ENCODE results near the gene ARRDC1.
"Not testable (repeated sequence)": the region's sequence is repeated elsewhere in the genome, so short reads cannot be mapped to it uniquely, and the experiment has no call there.

Gene ARRDC1

GRCh38 chr9:137613738-137614523, 8.4 kb downstream of the ARRDC1 start:
- DNase-seq, result no peak

- DNase-seq, result no peak
Measured at GRCh38 chr9:137614631-137615386, 9.3 kb downstream of the ARRDC1 start.

- no peak for DNase-seq
Measured at GRCh38 chr9:137615387-137615871, 9.9 kb downstream of the ARRDC1 start.

- peak; percentile 83 to 90 (median 87) for DNase-seq
Measured at GRCh38 chr9:137618105-137619067, 12.9 kb downstream of the ARRDC1 start, which contains the start of gene EHMT1. TSS of gene EHMT1 (plus strand) at chr9:137619005. CDS start at chr9:137619029, 24 bp downstream.

GRCh38 chr9:137619240-137620047, 14.0 kb downstream of the ARRDC1 start:
- DNase-seq, result peak in 2 of 5 experiments; percentile 10 to 40

- DNase-seq, result no peak
Measured at GRCh38 chr9:137620048-137620405, 14.5 kb downstream of the ARRDC1 start.

GRCh38 chr9:137620581-137620980, 15.1 kb downstream of the ARRDC1 start:
- no peak for DNase-seq

- DNase-seq, result peak in 1 of 5 experiments; percentile 49
Measured at GRCh38 chr9:137621131-137621757, 15.8 kb downstream of the ARRDC1 start.

- DNase-seq, result not testable (repeated sequence)
Measured at GRCh38 chr9:137622211-137622610, 16.7 kb downstream of the ARRDC1 start.

- no peak for DNase-seq
Measured at GRCh38 chr9:137626464-137626863, 21.0 kb downstream of the ARRDC1 start.

- not testable (repeated sequence) for DNase-seq
Measured at GRCh38 chr9:137627406-137627805, 21.9 kb downstream of the ARRDC1 start.

- no peak for DNase-seq
Measured at GRCh38 chr9:137630126-137630525, 24.6 kb downstream of the ARRDC1 start.

GRCh38 chr9:137630679-137631078, 25.2 kb downstream of the ARRDC1 start:
- no peak for DNase-seq

- no peak for DNase-seq
Measured at GRCh38 chr9:137631345-137632229, 26.1 kb downstream of the ARRDC1 start.

- DNase-seq, result no peak
Measured at GRCh38 chr9:137632230-137633161, 27.0 kb downstream of the ARRDC1 start.

GRCh38 chr9:137634016-137634415, 28.5 kb downstream of the ARRDC1 start:
- no peak for DNase-seq

- no peak for DNase-seq
Measured at GRCh38 chr9:137638680-137639079, 33.2 kb downstream of the ARRDC1 start.

- peak in 1 of 5 experiments; percentile 73 for DNase-seq
Measured at GRCh38 chr9:137639303-137640051, 34.0 kb downstream of the ARRDC1 start.
